Sigmoid colon (tissue), 7 donors: ENCODE data around the gene DSCAML1. TPM values are rescaled to one million over a fixed set of nuclear protein-coding genes. Genes with fewer than 3 reads are reported as not detected.
A peak's percentile ranks its signal among the peaks of the same experiment; 100 is the strongest.

ENCODE experiments used
- DNase-seq: peaks from one replicate; pipeline ENCODE4 v3.0.0-alpha.2; 2019
- H3K27ac ChIP-seq, 4 donors: fragments of 200-600 bp; sonication (generic); one replicate each; pipeline ENCODE4 v1.5.1; 2016 to 2019; ENCODE audit warnings: mild to moderate bottlenecking in 1 of 4
- H3K27me3 ChIP-seq, 3 donors: fragments of 200-600 bp; sonication (generic); one replicate each; pipeline ENCODE4 v1.5.1; 2019; ENCODE audit warnings: mild to moderate bottlenecking in 1 of 3
- H3K36me3 ChIP-seq, 4 donors: fragments of 200-600 bp; sonication (generic); one replicate each; pipeline ENCODE4 v1.5.1; 2016 to 2019
- H3K4me1 ChIP-seq, 4 donors: fragments of 200-600 bp; sonication (generic); one replicate each; pipeline ENCODE4 v1.5.1; 2017 to 2019
- H3K4me3 ChIP-seq, 4 donors: fragments of 200-600 bp; sonication (generic); one replicate each; pipeline ENCODE4 v1.5.1; 2017 to 2019; ENCODE audit warnings: mild to moderate bottlenecking in 2 of 4, moderate library complexity in 1 of 4
- H3K9me3 ChIP-seq, 4 donors: fragments of 200-600 bp in 3 of 4; sonication (generic) in 3 of 4; one replicate each; pipeline versions ENCODE4 v1.5.1 to v1.6.1; 2013 to 2019
- CTCF ChIP-seq, 4 experiments: fragments of 450-650 bp in 3 of 4; fragments of 200-600 bp in 1 of 4; IDR thresholded peaks; one replicate each; pipeline ENCODE4 v1.5.1; 2016 to 2019; ENCODE audit warnings: antibody characterized with exemption in 4 of 4, mild to moderate bottlenecking in 3 of 4, moderate library complexity in 2 of 4
- EP300 ChIP-seq, 4 donors: sonication (generic); formaldehyde crosslinking; IDR thresholded peaks; one replicate each; pipeline ENCODE4 v1.6.1; 2017; ENCODE audit warnings: antibody characterized with exemption in 4 of 4
- POLR2A ChIP-seq, 2 donors: fragments of 450-650 bp; IDR thresholded peaks; one replicate each; pipeline ENCODE4 v1.6.1; 2016; ENCODE audit warnings: antibody characterized with exemption in 2 of 2, mild to moderate bottlenecking in 2 of 2, moderate library complexity in 2 of 2
- POLR2AphosphoS5 ChIP-seq, 4 donors: sonication (generic); formaldehyde crosslinking; IDR thresholded peaks; one replicate each; pipeline ENCODE4 v1.6.1; 2017; ENCODE audit warnings: antibody characterized with exemption in 4 of 4
- WGBS, 2 donors: extraction: QIAGEN DNeasy Blood & Tissue Kit; methylation state at CpG; one replicate each; pipeline ENCODE4 v1.1.7; 2013; 5-methylcytosine and 5-hydroxymethylcytosine counted together
- intact Hi-C: fragments of 100-400 bp; cut with DNase I; formaldehyde crosslinking; loops from one replicate; pipeline ENCODE4 v1.15.1; 2023
- polyA plus RNA-seq, 3 donors: library from polyadenylated mRNA; stranded (reverse); fragments of 200-250 nt; gene quantifications; one replicate each; pipeline ENCODE4 v1.2.3, GENCODE V29; 2013
- total RNA-seq, 4 donors: library from RNA; depleted of rRNA; stranded (reverse); fragments of >200 nt; gene quantifications; one replicate each; pipeline ENCODE4 v1.1.0, GENCODE V29; 2016
- donor health status: healthy with polysubstance abuse.
- donor health status: Bipolar disorder and iron deficiency.
- donor health status: healthy.

DSCAML1 gene
- total and polyA plus RNA-seq, 7 donors: under 0.01 to 7.5 (median 1.2) TPM

GRCh38 chr11:117410861-117411710 lies 385.9 kb downstream of the DSCAML1 start:
- WGBS, 2 donors: 89 to 94% methylated on average over 14 of the region's 14 CpGs
- H3K27me3 ChIP-seq: no peaks in the 10 kb centered on the region
- no peaks in the 10 kb centered on the region for H3K4me1 ChIP-seq
- H3K36me3 ChIP-seq: peaks cover 6 to 56% (median 23%) of the 10 kb centered on the region in 4 donors
- no peak overlapping the region for H3K4me3 ChIP-seq
- DNase-seq: peak; percentile 58
- H3K27ac ChIP-seq: no peak overlapping the region
- intact Hi-C loops: no loop called here
- no peak for TF ChIP-seq EP300 (IDR thresholded peaks at IDR 0.05)
- TF ChIP-seq CTCF (IDR thresholded peaks at IDR 0.05): no peak
- no peak for TF ChIP-seq POLR2A (IDR thresholded peaks at IDR 0.05)
- TF ChIP-seq POLR2AphosphoS5 (IDR thresholded peaks at IDR 0.05): no peak
- peaks cover 0 to 1% (median under 1%) of the 10 kb centered on the region in 4 donors for H3K9me3 ChIP-seq

GRCh38 chr11:117410238-117410637 lies 386.8 kb downstream of the DSCAML1 start:
- Histone ChIP-seq H3K36me3 (peaks cover 6 to 62% (median 26%) of the 10 kb centered on the region in 4 donors), H3K27ac (no peak overlapping the region), H3K27me3 (no peaks in the 10 kb centered on the region), H3K4me1 (no peaks in the 10 kb centered on the region), H3K4me3 (no peak overlapping the region), H3K9me3 (peaks cover 0 to 4% (median 1%) of the 10 kb centered on the region in 4 donors)
- 95 to 97% methylated on average over 1 of the region's 1 CpG for WGBS, 2 donors
- no peak for TF ChIP-seq POLR2AphosphoS5 (IDR thresholded peaks at IDR 0.05)
- TF ChIP-seq EP300 (IDR thresholded peaks at IDR 0.05): no peak
- no peak for TF ChIP-seq CTCF (IDR thresholded peaks at IDR 0.05)
- TF ChIP-seq POLR2A (IDR thresholded peaks at IDR 0.05): no peak
- intact Hi-C loops: no loop called here
- DNase-seq: no peak

- intact Hi-C loops: no loop called here
- Histone ChIP-seq H3K4me3 (no peak overlapping the region), H3K4me1 (no peaks in the 10 kb centered on the region), H3K27ac (no peak overlapping the region), H3K36me3 (peaks cover 6 to 68% (median 31%) of the 10 kb centered on the region in 4 donors), H3K9me3 (peaks cover 0 to 4% (median 1%) of the 10 kb centered on the region in 4 donors), H3K27me3 (no peaks in the 10 kb centered on the region)
- 96 to 97% methylated on average over 12 of the region's 12 CpGs for WGBS, 2 donors
- DNase-seq: peak; percentile 28
- TF ChIP-seq EP300 (IDR thresholded peaks at IDR 0.05) (no peak), CTCF (IDR thresholded peaks at IDR 0.05) (no peak), POLR2A (IDR thresholded peaks at IDR 0.05) (no peak), POLR2AphosphoS5 (IDR thresholded peaks at IDR 0.05) (no peak)
Observed at GRCh38 chr11:117409511-117409910, 387.5 kb downstream of the DSCAML1 start.

DNA sequence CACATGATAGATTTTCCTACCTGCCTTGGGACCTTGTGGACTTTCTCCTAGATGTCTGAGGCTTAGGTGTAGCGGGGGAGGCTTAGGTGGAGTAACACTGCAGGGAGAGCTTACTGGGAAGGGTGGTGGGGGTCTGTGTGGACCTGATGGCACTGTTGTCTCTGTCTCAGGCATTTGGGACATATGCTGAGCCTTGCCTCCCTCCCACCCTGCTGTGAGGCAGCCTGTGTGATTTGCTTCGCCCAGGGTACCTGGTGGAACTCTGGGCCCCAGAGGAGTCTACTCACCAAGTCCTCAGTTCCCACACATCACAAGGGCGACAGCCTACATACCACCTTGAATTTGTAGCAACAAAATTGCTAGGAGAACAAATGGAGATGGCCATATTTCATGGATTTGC lies 388.7 kb downstream of the DSCAML1 start:
- H3K36me3 ChIP-seq: peaks cover 6 to 80% (median 36%) of the 10 kb centered on the region in 4 donors
- peaks cover 0 to 4% (median 1%) of the 10 kb centered on the region in 4 donors for H3K9me3 ChIP-seq
- no peaks in the 10 kb centered on the region for H3K27me3 ChIP-seq
- peak; percentile 26 for DNase-seq
- H3K27ac ChIP-seq: no peak overlapping the region
- intact Hi-C loops: no loop called here
- no peaks in the 10 kb centered on the region for H3K4me1 ChIP-seq
- 97 to 99% methylated on average over 3 of the region's 3 CpGs for WGBS, 2 donors
- no peak overlapping the region for H3K4me3 ChIP-seq
- TF ChIP-seq POLR2AphosphoS5 (IDR thresholded peaks at IDR 0.05) (no peak), CTCF (IDR thresholded peaks at IDR 0.05) (no peak), POLR2A (IDR thresholded peaks at IDR 0.05) (no peak), EP300 (IDR thresholded peaks at IDR 0.05) (no peak)
